SIG-M5 (cell line): ENCODE measurements around the gene JPH4.

ENCODE experiments used
- DNase-seq: peaks from one replicate; lab custom pipeline; 2025; lab: John Stamatoyannopoulos, UW

The JPH4 gene

DNA sequence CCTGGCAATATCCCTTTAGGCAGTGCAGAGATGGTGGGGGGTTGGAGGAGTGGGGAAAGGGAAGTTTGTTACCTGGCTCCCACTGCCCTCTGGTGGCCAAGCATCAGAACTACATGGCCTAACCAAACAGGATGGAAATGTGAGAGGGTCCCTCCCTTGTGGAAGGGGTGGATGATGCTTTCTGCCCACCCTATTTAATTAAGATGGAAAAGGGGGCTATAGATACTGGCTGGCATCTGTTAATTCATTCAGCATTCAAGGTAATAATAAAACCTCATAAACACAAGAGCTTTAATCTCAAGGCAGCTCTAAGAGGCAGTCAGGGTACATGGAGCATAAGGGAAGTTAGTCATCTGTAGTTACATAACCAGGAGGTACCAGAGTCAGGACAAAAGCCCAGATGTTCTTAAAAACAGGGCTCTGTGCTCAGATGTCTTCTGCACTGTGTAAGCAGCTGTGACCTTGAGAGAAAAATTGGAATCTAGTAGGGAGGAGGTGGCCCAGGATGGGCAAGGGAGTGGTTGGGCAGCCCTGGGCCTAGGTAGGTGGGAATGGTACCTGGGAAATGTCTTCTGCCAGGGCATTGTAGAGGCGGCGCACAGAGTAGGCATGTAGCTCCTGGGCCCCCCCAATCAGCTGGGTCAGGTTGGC lies 15.6 kb downstream of the JPH4 start:
- no peak for DNase-seq

DNA sequence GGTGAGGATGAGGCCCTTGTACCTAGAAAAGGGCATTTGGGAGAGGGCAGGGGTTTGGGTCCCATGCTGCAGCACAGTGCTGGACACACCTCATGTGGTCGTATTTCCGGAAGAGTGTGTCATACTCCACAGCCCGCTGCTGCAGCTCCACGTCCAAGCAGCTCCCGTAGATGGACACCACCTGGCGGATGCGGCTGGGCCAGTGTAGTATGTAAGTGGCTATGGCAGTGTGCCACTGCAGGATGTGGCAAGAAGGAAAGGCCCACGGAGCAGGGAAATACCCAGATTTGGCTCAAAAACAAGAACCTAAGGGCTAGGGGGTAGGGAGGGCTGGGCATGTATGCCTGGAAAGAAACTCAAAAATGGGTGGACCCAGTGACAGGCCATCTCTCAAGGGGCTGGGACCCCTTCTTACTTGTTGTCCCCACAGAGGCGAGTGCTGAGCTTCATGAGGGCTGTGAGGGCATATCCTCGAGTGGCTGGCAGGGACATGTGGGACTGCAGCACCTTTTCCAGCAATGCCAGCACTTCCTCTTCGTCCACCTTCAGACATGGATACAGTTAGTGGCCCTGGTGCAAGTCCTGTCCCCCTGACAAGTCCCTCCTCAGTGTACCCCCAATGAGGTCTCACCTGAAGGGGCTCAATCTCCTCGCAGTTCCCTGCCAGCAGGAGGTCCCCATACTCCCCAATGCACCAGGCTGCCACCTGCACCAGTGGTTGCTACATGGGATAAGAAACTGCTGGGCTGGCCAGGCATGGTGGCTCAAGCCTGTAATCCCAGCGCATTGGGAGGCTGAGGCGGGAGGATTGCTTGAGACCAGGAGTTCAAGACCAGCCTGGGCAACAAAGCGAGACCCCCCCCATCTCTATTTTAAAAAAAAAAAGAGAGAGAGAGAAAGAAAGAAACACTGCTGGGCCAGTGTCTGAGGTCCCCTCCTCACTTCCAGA lies 16.4 kb downstream of the JPH4 start:
- no peak for DNase-seq

DNA sequence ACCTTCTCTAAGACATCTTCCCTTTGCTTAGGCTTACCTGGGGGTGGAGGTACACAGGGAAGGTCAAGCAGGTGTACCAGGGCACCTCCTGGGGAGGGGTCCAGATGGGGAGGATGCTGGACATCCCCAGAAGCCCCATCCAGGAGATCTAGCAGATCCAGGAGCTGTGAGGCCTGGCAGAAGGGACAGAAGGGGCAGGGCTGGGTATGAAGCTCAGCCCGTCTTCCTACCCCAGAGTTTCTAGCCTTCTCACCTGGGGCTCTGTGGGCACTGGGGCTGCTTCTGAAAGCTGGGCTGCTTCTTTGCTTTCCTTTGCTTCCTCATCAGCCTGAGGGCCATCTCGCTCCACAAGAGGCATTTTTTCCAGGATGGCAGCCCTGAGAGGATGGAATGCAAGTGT lies 17.3 kb downstream of the JPH4 start:
- no peak for DNase-seq

DNA sequence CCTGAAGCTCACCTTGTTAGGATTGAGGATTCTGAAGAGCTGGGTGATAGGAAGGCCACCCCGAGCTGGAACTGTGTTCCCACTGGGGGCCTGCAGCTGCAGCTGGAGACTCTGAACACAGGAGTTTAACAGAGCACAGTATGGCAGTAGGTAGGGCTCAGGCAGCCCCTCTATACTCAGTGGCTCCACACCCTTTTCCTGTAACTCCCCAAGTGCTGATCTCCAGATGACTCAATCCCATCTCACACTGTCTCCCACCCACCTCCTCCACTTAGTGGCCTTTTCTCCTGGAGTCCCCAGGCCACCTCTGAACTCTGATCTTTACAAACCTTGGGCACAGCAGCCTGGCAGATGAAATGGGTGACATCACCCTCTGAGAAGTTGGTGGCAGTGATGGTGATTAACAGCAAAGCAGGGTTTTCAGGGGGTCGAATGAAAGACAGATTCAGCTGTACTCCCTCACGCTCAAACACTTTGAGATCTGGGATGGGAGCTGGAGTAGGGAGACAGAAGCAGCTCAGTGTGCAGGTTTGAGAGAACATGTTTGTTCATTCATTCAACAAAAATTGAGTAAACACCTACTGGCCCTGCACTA lies 18.6 kb downstream of the JPH4 start:
- no peak for DNase-seq

DNA sequence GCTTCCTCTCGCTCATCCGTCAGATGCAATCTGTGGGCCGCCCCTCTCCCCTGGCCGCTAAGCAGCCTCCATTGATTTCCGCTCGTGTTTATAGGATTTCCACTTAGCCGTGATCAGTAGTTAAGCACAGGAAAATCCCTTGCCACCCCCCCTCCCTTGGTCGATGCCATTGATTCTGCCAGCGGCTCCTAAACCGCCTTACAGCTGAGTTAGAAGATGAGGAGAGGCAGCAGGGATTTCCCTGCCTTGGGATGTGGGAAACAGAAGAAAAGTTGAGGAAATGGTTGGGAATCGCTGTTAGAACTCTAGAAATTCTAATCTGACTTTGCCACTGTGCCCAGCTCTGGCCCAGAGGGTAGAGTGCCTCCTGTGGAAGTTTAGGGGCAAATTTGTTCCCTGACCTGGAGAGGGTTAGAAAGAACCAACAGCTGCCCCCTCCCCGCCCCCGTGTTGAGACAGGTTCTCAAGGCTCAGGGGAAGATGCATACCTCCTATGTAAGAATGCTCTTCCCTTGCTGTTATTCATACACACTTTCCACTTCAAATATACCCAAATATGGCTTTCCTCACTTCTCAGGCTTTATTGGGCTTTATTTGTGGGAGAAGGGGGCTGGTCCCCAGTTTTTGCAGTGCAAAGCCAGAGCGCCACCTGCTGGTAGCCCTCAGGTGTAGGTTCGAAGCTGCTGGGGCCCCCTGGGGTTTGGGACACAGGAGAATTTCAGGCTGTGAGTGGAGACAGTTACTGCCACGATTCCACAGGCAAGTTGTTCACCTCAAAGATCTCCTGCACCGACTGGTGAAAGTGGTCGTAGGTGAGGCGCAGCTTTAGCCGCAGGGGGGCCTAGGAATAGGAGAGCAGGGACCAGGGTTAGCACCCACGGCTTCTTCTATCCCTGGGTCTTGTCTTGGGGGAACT lies 19.3 kb downstream of the JPH4 start:
- DNase-seq = no peak

DNA sequence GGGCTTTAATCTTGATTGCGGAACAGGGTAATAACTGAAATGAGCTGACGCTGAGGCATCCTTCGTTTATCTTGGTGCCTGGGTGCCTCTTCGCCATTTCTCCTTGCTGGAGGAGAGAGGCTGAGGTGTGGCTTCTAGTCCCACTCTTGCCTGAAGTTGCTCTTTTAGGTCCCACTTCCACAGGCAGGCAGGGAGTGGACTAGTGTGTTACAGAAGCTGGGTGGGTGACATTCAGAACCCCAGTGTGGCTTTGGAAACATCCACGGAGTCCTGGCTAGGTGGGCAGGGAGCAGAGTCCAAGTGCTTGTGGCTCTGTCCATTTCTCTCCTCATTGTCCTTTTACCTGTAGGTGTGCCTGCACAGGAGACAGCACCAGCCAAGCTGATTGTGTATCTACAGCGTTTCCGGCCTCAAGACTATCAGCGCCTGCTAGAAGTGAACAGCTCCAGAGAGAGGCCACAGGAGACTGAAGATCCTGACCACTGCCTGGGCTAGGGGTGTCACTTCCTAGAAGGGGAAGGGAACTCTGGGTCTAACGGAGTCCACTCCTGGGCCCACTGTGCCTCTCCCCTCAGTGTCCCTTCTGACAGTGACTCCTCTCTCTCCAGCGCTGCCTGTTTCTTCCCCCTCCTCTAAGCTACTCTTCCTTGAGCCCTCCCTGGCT lies 20.1 kb downstream of the JPH4 start:
- no peak for DNase-seq

DNA sequence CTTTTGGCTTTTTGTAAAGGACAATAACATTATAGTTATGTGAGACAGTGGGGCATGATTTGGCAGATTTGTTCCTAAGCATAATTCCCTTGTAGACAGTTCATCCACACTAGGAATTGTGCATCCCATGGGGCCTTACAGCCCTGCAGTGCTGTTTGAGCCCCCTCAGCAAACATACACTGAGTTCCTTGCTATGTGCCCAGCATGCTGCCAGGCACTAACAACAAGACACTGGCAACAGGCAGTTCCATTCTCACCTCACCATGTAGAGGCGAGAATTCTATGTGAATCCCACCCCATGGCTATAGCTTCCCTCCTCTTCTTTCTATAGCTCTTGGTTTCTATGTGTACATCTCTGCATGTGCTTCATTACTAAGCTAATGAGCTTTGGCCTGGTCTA lies 20.6 kb downstream of the JPH4 start:
- DNase-seq = no peak

DNA sequence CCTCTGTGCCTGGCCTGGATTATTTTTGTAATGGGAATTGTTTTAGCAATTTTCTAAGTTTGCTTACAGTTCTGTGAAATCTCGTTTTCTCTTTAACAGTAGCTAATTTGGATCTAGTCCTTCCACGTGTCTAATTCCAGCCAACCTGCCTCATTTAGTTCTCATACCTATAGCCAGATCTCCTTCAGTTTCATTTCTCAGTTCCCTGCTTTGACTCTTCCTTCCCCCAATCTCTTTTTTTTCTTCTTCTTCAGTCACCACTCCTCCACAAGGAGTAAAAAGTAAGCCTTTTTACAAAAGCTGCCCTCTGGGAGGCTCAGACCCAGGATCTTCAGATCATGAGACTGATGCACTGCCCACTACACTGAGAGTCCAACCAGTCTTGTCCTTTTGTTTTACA lies 21.1 kb downstream of the JPH4 start:
- no peak for DNase-seq

DNA sequence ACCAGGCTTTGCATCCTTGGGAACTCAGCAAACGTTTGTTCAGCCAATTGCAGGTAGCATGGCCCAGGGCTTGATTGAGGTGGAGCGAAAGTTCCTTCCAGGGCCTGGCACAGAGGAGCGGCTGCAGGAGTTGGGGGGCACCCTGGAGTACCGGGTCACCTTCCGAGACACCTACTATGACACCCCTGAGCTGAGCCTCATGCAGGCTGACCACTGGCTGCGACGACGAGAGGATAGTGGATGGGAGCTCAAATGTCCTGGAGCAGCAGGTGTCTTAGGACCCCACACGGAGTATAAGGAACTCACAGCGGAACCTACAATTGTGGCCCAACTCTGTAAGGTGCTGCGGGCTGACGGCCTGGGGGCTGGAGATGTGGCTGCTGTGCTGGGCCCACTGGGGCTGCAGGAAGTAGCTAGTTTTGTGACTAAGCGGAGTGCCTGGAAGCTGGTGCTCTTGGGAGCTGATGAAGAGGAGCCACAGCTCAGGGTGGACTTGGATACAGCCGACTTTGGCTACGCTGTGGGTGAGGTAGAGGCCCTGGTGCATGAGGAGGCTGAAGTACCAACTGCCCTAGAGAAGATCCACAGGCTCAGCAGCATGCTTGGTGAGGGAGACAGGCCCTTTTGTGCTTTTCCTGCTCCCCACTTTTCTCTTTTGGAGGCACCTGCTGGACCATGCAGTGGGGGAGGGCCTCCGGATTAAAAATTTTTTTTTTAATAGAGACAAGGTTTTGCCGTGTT lies 21.7 kb downstream of the JPH4 start:
- DNase-seq = no peak

DNA sequence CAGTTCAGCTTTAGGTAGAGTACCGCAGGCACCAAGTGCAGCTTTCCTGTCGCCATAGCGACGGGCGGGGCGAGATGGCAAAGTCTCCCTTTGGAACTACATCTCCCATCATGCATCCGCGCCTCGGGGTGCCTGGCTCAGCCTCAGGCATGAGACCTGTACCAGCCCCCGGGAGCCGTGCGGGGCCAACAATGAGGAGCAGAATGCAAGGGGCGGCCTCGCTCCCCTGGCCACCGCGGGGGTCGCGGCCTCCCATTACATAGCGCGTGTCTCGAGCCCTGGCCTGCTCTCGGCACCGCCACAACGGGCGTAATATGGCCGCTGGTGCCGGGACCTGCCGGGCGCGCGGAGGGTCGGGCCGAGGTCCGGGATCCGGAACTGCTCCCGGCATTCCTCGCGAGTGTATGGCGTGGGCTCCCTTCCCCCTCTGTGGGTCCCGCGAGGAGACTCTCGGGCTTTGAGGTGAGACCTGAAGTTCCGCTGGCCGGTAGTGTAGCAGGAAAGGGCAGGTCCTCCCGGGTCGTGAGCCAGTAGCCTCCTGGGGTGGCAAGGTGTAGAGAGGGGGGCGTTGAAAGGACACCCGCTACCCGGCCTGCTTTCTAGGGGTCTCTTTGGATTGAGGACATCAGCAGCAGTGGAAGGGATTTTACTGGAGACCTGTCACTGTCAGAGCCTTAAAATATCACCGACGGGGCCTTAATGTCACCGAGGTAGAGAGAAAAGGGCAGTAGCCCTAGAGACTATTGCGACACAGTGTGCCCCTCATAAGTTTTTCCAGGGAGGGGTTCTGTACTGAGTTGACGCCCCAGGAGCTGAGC lies 22.5 kb downstream of the JPH4 start, which contains the start of gene THTPA:
Gene THTPA, plus strand, starts transcription at position 390 of the 818 bp plus-strand sequence. CDS start 487 bp downstream, outside the sequence.
- peak; percentile 50 for DNase-seq

DNA sequence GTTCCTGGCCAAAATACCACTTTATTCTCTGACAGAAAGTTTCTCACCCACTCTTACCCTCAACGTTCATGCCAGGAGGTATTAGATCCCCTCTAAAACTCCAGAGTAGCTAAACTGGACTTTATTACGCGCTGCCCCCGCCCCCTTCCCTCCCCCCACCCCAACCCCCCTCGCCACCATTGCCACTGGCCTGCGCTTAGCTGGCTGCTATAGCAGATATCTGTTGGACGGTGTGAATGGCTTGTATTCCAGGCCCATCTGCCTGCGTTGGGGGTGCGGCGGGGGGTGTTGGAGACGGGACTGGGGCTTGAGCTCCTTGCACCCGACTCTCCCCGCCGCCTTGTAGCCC lies 23.1 kb downstream of the JPH4 start:
- no peak for DNase-seq

DNA sequence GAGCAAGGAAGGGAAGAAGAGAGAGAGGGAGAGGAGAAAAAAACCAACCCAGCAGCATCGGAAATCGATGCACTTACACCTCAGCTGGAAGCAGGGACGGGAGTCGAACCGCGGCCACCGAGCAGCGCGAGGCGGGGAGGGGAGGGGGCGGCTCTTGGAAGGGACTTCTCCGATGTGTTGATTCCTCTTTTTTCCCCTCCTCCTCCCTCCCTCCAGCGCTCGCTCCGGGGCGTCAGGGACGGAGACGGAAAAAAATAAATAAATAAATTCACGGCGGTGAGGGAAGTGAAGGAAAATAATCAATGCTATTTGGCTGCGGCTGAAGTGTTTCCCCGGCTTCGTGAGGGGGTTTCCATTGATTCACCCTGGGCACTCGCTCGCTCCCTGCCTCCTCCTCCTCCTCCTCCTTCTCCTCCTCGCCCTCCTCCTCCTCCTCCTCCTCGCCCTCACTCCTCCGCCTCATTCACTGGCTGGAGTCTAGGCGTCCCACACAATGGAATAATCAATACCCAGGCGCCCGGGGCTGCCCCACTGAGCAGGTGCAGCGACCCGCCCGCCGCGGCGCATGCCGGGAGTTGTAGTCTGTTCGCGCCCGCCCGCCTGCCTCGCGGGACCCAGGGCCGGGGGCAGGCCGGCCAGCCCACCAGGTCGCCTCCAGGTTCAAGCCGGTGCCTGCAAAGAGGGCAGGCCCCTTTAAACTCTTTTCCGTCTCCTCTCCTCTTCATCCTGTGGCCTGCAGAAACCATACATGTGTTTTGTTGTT lies 27.1 kb downstream of the JPH4 start, which contains the start of gene ZFHX2:
Gene ZFHX2, minus strand, starts transcription at position 500 of the 763 bp plus-strand sequence. CDS start 16,440 bp downstream, outside the sequence.
- no peak for DNase-seq

DNA sequence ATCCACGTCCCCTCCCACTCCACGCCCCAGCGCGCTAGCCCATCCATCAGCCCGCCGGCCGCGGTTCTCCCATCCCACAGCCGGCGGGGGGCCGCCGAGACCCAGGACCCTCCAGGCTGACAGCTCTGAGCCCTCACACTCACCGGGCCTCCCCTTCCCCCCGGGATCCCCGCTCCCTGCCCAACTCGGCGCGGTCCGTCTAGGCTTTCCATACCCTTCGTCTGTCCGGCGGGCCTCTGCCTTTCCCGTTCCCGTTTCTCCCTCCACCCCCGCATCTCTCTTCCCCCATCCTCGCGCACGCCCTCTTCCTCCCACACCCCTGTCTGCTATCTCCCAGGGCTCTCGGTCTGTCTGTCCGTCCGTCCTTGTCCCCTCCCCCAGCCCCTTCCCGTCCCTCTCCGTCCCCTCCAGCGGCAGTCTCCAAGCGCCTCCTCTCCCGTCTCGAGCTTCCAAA lies 27.8 kb downstream of the JPH4 start:
- no peak for DNase-seq

DNA sequence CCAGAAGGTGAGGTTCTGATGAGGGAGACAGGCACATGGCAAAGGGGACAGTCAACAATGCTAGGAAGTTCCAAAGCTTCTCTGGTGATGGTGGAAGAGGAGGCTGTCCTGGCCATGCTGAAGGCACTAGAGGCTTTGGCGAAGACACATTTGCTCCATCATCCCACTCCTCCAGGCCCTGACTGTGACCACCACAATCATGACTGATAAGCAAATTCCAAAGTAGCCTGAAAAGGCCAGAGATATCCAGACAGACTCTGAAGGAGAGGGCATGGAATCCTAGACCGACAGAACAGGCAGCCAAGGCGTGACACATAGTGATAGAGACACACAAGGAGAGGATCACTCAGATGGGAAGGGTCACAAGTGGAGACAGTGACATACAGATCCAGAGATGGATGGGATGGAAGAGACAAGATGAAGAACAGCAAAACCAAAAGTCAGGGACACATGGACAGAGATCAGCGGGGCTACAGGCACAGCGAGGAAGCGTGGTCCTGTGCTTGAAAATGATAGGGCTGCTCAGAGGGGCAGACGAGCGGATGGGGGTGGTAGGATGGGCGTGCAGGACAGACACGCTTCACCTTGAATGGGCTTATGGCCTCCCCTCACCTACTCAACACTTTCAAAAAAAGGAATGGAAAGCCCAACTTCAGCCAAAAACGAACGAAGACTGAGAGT lies 28.3 kb downstream of the JPH4 start:
- no peak for DNase-seq

DNA sequence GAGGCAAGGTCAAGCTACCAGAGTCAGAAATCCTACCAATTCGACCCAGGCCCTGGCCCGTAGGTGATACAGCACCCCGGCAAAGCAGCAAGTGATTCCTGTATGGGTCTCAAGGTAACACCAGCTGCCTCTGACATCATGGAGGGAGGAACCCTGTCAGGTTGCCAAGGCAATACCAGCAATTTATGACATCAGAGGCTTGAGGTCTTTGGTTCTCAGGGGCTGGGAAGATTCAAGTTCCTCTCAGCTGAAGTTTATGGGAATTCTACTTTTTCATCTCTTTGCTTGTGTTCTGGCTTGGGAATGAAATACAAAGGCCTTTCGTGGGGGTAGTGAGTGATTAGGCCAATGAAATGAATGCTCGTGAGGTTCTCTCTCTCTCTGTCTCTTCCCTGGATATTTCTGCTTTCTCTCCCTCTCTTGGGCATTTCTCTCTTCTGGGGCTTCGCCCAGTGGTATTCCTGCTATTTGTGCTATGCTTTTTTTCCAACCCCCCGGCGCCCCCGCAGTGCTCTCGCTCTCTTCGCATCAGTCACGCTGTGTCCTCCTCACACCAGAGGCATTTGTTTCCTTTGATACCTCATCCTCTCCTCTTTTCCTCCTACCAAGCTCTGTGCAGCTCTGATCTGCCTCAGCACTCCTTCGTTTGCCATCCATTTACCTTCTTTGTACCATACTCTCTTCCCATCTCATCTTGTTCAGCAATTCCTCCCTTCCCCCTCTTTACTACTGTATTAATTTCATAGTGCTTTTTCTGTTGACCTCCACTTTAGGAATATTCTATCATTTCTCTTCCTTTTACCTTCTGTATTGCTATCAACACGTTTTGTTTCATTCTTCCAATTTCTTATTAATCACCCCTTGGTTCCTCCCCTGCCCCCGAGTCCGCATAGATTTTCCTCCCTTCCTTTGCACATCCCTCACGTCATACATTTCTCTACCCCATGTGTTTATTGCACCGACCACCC lies 30.0 kb downstream of the JPH4 start:
- no peak for DNase-seq

DNA sequence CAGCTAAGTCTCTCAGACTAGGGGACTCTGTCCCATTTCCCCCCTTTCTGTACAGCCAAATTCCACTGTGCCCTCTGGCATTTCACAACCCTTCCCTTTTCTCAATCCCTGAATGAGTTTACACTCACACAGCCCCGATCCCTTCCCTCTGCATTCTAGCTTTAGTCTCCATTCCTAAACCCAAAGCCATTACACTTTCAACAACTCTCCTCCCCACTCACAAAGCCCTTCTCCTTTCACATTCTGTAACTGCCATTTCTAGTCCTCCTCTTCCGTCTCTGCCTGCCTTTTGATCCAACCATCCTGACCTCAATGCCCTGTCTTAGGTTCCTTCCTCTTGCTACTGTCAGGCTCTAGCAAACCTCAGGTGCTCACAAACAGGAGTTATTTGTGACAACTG lies 30.7 kb downstream of the JPH4 start:
- DNase-seq = no peak

DNA sequence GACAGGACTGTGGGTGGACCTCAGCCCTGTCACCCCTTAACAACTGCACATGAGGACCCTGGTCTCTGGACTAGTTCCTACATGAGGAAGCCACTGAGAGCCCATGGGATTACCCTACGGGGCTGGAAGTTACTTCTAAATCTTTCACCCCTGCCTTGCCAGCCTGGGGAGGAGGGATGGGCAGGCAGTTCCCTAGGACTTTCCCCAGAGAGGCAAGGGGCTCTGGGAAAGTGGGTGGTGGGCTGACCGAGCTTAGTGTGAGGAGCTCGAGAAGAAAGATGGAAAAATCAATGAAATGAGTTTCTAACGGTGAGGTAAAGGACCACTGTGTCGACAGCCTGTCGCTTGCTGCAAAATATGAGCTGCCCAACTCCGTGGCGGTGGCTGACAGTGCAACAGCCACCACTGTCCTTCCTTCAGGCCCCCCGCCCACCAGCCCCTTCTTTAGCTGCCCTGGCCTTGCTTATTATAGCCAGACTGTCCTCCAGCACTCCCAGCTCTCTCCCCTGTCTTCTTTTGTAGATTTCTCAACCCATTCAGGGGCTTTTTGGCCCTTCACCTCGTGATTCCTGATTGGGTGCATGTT lies 32.0 kb downstream of the JPH4 start:
- DNase-seq = no peak
